VCaP (cell line): Measurements from ENCODE around the gene C12orf75.

Experiments
- H3K27ac ChIP-seq: fragments of 450-650 bp; 2 replicates; pipeline ENCODE4 v1.5.1; 2017
- CTCF ChIP-seq: fragments of 450-650 bp; conservative IDR thresholded peaks from 2 replicates; pipeline ENCODE4 v1.5.1; 2017; ENCODE audit warnings: mild to moderate bottlenecking, moderate library complexity

Gene C12orf75

GRCh38 chr12:105409801-105410471 is 79.4 kb downstream of the C12orf75 start:
- no peak overlapping the region for H3K27ac ChIP-seq
- TF ChIP-seq CTCF: no peak

GRCh38 chr12:105413911-105414487 is 83.5 kb downstream of the C12orf75 start:
- TF ChIP-seq CTCF: no peak
- no peak overlapping the region for H3K27ac ChIP-seq

- TF ChIP-seq CTCF: no peak
- no peak overlapping the region for H3K27ac ChIP-seq
Observed at GRCh38 chr12:105417732-105418131, 87.2 kb downstream of the C12orf75 start.

GRCh38 chr12:105418229-105418628 is 87.7 kb downstream of the C12orf75 start:
- H3K27ac ChIP-seq: no peak overlapping the region
- no peak for TF ChIP-seq CTCF

GRCh38 chr12:105418821-105419291 is 88.4 kb downstream of the C12orf75 start:
- no peak overlapping the region for H3K27ac ChIP-seq
- TF ChIP-seq CTCF: no peak

- TF ChIP-seq CTCF: no peak
- H3K27ac ChIP-seq: no peak overlapping the region
Observed at GRCh38 chr12:105419606-105420005, 89.1 kb downstream of the C12orf75 start.

GRCh38 chr12:105420046-105420445 is 89.6 kb downstream of the C12orf75 start:
- no peak overlapping the region for H3K27ac ChIP-seq
- TF ChIP-seq CTCF: no peak
